Pons (tissue), 1 donor: Measurements from ENCODE around the gene XPO4.
"Not testable (repeated sequence)": the region's sequence is repeated elsewhere in the genome, so short reads cannot be mapped to it uniquely, and the experiment has no call there.

Experiments used
- DNase-seq: peaks from one replicate; pipeline ENCODE4 v3.0.0-alpha.2; 2016; ENCODE audit warnings: low spot score

Gene XPO4

DNA sequence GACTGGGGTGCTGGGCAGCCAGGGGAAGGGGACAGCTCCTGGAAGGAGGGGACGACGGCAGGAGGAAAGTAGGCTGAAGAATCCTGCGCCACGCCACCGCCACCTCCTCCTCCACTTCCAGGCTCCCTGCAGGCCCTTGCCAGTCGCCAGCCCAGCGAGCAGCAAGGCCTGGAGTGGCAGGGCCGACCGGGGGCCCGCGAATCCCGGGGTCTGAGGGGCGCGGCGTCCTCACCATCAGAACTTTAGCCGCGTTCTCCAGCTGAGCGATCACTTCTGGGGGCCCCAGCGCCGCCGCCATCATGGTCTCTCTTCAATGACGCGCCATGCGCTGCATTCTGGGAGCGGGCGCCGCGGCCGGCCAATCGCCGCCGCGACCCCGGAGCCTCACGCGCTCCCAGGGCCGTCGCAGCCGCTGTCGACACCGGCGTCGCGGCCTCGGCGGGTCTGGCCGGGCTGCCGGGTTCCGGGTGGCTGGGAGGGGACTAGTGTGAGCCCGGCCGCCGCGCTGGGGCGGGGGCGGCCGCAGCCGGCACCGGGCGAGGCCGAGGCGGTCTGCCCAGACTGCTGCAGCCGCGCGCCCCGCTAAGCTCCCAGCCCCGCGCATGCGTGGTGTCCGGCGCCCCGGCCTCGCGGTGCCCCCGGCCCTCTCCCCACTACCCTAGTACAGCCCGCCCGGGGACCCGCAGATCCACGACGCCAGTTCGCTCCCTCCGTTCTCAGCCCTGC is at the start of gene XPO4:
XPO4 (minus strand) TSS at position 309 of the 726 bp plus-strand sequence; CDS start at position 301, 8 bp downstream.
- peak; percentile 37 for DNase-seq

DNA sequence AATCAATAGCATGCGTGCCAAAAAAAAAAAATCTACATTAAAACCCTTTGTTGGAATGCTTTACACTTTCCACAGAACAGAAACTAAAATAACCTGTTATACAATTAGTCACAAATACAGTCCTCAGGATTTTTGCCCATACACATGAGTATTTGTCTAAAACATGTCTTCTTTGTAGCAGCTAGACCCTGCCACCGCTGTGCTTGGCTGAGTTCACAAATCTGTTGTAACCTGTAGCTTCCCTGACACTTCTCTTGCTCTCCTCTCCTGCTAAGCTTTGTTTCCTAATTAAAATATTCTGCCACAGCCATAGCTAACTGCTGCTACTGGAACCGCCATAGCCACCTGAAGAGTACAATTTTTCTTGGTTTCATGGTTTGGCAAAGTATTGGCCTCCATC is 45.5 kb upstream of the XPO4 start:
- not testable (repeated sequence) for DNase-seq

DNA sequence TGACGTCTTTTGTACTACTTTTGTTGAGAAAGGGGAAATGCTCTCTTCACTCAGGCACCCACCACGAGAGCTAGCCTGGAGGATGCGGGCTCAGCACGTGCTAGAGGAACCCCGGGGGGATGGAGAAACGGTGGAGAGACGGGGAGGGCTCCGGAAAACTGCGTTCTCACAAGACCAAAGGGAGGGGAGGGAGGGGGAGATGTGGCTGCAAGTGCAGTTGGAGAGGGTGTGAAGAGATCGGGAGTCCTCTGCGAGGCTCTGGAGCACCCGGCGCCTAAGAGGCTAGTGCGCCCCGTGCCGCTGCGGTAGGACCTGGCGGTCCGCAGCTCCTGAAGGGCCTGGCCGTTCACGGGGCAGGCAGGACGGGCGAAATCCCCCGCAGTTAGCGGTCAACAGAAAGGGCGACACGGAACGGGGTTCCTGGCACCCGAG is 43.4 kb upstream of the XPO4 start:
- DNase-seq = peak; percentile 29

DNA sequence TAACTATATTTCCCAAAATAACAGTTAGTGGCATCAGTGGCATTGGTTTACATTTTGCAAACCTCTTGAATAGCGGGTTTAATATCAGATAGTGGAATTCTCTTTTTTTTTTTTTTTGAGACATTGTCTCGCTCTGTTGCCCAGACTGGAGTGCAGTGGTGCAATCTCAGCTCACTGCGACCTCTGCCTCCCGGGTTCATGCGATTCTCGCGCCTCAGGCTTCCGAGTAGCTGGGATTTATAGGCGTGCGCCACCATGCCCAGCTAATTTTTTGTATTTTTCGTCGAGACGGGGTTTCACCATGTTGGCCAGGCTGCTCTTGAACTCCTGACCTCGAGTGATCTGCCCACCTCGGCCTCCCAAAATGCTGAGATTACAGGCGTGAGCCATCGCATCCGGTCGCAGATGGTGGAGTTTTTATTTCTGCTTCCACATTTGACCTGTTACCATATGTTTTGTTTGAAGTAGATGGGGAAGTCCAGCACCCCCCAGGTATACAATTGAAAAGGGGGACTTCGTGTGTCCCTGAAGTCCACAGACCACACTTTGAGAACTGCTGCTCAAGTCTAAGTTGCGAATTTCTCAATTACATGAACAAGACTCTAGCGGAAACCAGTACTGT is 40.5 kb upstream of the XPO4 start:
- DNase-seq = no peak

DNA sequence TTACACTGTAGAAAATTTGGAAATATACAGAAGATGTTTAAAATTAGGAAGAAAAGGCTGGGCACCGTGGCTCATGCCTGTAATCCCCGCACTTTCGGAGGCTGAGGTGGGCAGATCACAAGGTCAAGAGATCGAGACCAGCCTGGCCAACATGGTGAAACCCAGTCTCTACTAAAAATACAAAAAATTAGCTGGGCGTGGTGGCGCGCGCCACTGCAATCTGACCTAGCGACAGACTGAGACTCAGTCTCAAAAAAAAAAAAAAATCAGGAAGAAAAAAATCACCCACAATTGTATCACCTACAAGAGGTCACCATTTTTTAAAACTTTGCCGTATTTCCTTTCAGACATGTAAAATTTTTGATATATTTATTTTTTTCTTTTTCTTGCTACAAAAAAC is 38.0 kb upstream of the XPO4 start:
- DNase-seq = not testable (repeated sequence)

DNA sequence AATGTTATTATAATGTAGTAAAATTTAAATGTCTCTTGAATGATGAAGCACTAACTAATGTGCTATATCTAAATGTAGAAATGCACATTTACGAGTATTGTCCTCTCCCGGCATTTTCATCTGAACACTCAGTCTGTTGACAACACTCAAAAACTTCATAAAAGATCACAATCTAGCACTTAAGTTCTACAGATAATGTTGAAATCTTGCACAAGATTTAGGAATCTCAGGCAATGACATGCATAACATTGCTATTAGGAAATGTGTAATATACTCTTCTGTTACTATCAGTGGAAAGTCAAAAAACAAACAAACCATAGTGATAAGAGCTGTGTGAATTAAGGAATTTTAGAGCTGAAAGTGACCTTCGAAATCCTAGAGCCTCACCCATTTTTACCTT is 37.5 kb upstream of the XPO4 start:
- no peak for DNase-seq

DNA sequence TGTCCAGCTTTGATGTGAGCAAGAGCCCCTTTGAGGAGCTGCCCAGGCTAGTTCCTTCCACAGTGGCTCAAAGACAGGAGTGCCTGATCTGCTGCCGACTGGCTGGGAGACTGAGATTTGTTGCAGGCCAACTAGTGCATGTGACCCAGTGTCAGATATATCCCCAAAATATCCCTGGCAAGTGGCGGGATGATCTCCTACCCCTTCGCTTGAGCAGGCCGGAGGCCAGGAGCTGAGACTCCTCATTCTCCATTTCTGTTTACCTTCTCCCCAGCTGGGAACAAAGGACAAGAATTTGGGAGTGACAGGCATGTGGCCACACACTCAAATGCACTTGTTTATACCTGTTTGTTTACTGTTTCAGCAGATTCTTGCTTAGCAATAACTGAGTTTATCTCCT is 37.1 kb upstream of the XPO4 start:
- no peak for DNase-seq

DNA sequence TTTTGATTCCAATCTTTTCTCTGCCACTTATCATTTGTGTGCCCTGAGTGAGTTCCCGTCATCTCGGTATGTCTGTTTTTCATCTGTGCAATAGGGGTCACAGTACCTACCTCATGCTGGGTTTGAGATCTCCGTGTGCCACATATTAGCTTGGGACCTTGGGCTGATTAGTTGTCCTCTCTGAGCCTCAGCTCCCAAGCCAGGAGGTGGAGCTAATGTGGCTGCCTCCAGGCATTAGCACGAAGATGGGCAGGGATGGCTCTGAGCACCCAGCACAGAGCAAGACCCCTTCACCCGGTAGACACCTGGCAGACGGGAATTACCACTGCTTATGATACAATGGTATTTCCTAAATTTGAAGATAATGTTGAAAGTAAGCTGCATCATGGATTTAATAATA is 35.8 kb upstream of the XPO4 start:
- no peak for DNase-seq

DNA sequence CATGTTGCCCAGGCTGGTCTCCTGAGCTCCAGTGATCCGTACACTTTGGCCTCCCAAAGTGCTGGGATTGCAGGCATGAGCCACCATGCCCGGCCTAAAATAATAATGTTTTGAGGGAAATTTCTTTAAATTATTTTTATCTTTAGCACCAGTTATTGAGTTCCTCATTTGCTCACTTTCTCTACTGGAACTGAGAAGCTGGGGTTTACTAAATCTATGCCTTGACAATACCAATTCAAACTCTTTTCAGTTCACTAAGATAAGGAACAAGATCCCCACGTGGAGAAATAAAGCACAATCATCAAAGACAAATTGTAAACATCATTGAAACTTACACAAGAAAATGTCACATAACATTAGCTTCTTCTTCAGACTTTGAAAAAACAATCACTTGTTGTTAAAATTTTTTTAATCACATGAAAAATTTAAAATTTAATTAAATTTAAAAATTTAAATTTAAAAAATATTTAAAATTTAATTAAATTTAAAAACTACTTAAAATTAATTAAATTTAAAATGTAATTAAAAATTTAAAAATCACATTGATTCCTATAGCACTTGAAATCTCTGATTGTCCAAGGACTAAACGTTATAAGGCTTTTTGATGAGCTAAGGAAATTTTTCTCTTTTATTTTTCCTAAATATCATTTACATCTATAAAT is 25.2 kb upstream of the XPO4 start:
- DNase-seq = no peak

DNA sequence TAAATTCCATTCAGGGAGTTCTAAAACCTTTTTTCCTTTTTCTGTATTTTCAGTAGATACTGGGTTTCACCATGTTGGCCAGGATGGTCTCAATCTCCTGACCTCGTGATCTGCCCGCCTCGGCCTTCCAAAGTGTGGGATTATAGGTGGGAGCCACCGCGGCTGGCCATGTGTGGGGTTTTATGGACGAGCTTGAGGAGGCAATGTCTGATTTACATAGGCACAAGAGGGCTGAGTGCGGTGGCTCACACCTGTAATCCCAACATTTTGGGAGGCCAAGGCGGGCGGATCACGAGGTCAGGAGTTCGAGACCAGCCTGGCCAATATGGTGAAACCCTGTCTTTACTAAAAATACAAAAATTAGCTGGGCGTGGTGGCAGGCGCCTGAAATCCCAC is 22.8 kb upstream of the XPO4 start:
- DNase-seq = not testable (repeated sequence)

DNA sequence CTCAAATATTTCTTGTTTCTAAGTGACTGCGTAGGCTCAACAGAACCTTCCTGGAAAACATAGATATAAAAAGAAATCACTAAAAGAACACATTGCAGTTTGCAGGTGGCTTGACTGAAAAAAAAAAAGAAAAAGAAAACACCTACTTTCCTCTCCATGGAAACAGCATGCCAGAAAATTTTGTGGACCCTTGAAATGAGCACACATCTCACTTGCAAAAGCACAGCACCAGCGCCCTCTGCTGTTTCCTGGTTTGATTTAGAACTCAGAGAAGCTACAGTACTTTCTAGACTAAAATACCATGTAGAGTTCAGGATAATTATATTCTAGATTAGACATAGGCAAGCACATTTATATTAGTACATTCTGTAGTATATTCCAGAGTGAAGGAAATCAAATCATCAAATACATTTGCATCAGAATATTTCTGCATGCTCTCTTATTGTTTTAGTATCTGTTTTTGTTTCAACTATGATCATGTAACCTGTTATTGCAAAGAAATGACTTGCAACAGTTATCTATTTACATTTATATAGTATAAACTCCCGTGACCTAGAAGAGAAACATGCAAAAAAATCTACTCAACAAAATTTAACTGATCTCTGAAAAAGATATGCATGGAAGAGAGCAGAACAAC is 22.3 kb upstream of the XPO4 start:
- DNase-seq = peak; percentile 86

DNA sequence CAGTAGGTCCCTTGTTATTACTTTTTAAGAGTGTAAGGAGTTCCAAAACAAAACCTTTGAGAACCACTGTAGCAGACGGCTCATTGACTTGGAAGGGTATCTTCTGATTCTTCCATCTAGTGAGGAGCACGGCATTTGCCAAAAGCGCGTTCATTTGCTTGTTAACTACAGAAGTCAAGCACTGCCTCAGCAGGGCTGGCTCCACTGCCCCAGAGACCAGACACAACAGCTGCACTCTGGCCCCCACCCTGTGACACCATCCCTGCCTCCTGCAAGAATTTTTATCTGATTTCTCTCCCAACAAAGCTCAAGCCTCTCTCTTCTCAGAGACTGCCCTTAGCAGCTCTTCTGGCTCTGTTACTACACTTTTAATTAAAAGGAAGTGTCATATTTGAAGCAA is 20.7 kb upstream of the XPO4 start:
- DNase-seq = no peak

DNA sequence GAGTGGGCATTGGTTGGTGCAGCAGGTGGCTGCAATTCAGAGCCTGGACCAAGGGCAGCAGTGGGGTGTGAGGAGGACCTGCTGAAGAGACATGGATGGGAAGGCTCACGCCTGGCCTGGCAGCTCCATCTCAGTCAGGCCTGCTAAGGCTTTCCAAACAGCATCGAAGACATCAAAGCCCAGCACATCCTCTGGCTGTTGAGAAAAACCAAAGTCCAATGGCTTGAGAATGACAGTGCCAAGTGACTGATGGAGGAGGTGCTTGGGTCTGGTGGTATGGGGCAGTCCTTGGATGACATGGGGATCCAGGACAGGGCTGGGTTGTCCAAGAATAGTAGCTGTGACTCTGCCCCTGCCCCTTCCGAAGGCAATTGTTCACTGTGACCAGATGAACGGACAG is 19.0 kb upstream of the XPO4 start:
- no peak for DNase-seq

DNA sequence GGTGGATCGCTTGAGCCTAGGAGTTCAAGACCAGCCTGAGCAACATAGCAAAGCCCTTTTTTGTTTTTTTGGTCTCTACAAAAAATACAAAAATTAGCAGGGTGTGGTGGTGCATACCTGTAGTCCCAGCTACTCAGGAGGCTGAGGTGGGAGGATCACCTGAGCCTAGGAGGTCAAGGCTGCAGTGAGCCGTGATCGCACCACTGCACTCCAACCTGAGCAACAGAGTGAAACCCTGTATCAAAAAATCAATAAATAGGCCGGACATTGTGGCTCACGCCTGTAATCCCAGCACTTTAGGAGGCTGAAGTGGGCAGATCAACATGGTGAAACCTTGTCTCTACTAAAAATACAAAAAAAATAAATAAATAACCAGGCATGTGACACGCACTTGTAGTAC is 13.1 kb upstream of the XPO4 start:
- not testable (repeated sequence) for DNase-seq

DNA sequence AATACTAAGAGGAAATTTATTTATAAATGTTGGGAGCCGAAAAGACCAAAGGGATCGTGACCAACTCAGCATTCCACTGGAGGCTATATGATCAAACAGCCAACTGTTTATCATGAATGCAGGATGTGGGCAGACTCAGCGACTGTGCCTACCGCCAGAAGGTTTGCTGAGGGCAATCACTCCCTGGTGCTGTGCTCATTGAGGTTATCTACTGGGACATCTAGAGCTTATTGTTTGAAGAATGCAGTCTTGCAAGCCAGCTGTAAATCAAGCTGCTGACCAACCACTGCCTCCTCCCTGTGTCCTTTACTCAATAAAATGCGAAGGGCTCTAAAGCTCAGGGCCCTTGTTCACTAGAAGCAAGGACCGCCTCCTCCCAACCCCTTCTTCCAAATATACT is 8.5 kb upstream of the XPO4 start:
- no peak for DNase-seq

DNA sequence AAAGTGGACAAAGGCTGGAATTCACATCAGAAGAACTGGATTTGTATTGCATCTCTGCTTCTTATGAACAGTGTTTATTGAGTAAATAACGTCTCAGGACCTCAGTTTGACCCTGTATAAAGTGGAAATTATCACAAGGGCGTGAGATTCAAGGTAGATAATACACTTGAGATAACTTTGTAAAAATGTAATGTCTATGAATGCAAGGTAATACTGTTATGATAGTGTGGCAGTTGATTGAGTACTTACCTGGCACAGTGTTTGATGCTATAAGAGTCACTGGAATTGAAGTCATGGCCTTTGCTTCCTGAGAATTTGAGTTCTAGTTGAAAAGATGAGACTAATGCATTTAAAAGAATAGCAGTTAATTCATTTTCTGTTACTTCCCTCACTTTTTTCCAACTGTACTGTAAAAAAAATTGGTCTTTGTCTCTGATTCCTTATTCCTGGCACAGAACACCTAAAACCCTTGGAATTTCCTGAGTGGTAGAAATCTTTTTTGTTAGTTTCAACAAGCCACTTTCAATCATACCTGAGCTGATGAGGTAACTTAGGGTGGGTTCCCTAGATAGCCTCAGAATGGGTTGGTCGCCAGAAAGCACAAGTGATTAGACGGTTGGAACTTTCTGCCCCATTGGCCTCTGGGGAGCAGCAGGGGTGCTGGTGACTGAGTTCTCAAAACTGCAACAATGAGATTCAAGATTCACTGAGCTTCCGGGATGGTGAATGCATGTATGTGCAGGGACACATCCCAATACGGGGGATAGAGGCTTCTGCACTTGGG is 6.4 kb upstream of the XPO4 start:
- DNase-seq = no peak

DNA sequence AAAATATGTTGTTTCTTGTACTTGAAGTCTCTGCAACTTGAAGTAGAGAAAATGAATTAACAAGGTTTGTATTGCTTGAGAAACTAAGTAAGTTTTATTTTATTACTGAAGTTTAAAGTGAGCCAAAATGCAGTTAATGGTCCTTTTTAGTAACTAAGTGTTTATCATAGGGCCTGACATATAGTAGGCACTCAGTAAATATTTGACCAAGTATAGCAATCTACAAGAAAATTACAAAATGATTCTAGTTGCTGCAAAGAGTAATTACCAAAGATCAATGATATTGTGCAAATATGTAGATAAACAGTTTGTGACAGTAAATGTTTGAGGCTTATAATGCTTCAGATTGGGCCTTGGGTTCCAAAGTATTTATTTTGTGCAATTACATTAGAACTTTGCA is 2.4 kb upstream of the XPO4 start:
- no peak for DNase-seq

DNA sequence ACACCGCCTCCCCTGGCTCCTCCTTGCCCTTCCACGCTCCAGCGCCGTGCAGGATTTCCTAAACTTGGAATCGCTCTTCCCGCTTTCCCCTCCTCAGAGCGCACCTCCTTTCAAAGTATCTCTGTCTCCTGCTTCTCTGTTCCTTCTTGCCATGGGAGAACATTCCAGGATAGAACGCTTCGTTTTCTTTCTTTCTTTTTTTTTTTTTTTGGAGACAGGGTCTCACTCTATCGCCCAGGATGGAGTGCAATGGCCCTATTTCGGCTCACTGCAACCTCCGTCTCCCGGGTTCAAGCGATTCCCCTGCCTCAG is 574 bp upstream of the XPO4 start:
- DNase-seq = no peak

DNA sequence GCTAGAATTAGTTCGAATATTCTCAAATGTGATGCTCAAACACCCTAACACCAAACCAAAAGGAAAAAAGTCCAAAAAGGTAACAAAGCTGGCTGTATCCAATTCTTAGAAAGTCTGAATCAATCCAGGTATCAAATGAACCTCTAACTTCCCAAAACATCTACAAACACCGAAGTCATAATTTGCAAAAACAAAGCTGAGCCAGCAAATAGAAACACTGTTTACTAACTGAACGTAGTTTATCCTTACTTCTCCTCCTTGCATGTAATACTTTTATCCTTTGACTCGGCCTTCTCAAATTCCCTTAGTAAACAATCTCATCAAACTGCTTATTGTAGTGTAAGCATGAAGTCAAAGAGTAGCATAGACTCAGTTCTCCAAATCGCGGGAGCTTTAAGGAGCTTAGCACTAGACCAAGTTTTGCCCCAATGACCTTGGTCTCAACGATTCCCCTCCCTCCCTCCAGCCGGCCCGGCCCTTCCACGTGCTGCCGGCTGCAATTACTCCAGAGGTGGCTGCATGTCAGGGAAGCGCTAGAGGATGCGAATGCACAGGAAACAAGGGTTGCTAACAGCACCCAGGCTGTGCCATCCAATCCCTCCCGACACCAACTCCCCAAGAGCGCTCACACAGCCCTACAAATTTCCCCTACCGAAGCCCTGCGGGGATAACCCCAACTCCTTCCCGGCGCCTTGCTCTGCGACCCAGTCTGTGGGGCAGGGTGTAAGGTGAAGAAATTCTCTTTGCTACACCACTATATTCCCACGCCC is 693 bp downstream of the XPO4 start:
- peak; percentile 19 for DNase-seq

DNA sequence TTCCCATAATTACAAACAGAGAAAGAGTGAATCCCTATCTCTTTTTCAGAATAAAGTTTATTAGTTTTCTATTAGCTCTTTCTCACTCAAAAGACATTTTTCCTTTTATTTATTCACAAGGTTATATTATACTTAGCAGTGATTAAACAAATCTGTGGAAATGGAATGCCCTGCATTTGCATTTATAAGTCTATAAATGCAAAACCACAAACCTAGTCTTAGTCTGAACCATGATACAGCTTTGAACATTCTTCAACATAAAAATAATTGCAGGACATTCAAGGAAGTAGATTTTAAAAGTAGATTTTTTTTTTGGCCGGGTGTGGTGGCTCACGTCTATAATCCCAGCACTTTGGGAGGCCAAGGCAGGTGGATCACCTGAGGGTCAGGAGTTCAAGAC is 8.3 kb downstream of the XPO4 start:
- no peak for DNase-seq

DNA sequence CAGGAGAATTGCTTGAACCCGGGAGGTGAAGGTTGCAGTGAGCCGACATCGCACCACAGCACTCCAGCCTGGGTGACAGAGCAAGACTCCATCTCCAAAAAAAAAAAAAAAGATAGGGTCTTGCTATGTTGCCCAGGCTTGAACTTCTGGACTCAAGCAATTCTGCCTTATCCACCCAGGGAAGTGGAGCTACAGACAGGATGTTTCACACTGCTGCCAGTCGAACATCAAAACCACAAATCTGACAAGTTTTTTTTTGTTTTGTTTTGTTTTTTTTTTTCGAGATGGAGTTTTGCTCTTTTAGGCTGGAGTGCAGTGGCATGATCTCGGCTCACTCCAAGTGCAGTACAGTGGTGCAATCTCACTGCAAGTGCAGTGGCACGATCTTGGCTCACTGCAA is 10.8 kb downstream of the XPO4 start:
- no peak for DNase-seq

DNA sequence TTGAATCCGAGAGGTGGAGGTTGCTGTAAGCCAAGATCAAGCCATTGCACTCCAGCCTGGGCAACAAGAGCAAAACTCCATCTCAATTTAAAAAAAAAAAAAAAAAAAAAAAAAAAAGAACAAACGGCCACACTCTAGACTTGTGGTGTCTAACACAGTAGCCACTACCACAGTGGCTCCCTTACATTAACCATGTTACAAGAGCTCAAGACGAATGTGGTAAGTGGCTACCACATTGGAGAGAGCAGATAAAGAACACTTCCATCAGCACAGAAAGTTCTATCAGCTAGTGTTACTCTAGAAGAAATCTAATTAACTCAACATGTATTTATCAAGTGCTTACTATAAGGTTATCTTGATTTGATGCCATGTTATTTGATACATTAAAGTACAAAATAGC is 11.5 kb downstream of the XPO4 start:
- no peak for DNase-seq
